CD14-positive monocyte (primary cell): ENCODE results near the gene MPST. TPM values are rescaled to one million over a fixed set of nuclear protein-coding genes. Genes with fewer than 3 reads are reported as not detected.

Experiments used
- DNase-seq, 3 donors: peaks; one replicate each; pipeline ENCODE4 v3.0.0-alpha.2; 2011 to 2022
- H2AFZ ChIP-seq: 2 replicates; pipeline ENCODE4 v1.6.0; 2012; ENCODE audit warnings: mild to moderate bottlenecking, low read depth, low read length, inconsistent platforms; ENCODE audit not compliant: insufficient read depth, poor library complexity, severe bottlenecking
- H3K27ac ChIP-seq, 2 donors: 1 replicate in 1 of 2; 2 replicates in 1 of 2; pipeline ENCODE4 v1.5.1; 2012 to 2013; ENCODE audit warnings: low read length in 2 of 2, control low read depth in 1 of 2, inconsistent platforms in 1 of 2, low read depth in 1 of 2, mild to moderate bottlenecking in 1 of 2
- H3K27me3 ChIP-seq, 2 donors: one replicate each; pipeline versions ENCODE4 v1.6.0 to v1.6.1; 2011 to 2013; ENCODE audit warnings: low read length in 2 of 2; ENCODE audit not compliant: control insufficient read depth in 2 of 2, insufficient read depth in 2 of 2
- H3K36me3 ChIP-seq, 2 donors: replicated peaks in 1 of 2; 1 replicate in 1 of 2; 2 replicates in 1 of 2; pipeline versions ENCODE4 v1.5.1 to v1.6.1; 2012 to 2013; ENCODE audit warnings: low read length in 2 of 2, control low read depth in 1 of 2, inconsistent platforms in 1 of 2, mild to moderate bottlenecking in 1 of 2; ENCODE audit not compliant: insufficient read depth in 2 of 2, control insufficient read depth in 1 of 2
- H3K4me1 ChIP-seq, 2 donors: 1 replicate in 1 of 2; 2 replicates in 1 of 2; pipeline versions ENCODE4 v1.5.1 to v1.6.1; 2012 to 2013; ENCODE audit warnings: low read length in 2 of 2, control low read depth in 1 of 2, inconsistent platforms in 1 of 2, mild to moderate bottlenecking in 1 of 2, moderate library complexity in 1 of 2; ENCODE audit not compliant: insufficient read depth in 2 of 2, control insufficient read depth in 1 of 2
- H3K4me2 ChIP-seq: replicated peaks from 2 replicates; pipeline ENCODE3; 2012; ENCODE audit warnings: low read length, moderate library complexity, mild to moderate bottlenecking; ENCODE audit not compliant: poor library complexity, severe bottlenecking; ENCODE audit errors: extremely low read depth
- H3K4me3 ChIP-seq, 3 experiments: fragments of 200-600 bp in 1 of 3; sonication (generic) in 1 of 3; replicated peaks in 1 of 3; 1 replicate in 2 of 3; 2 replicates in 1 of 3; pipeline ENCODE4 v1.5.1; 2011 to 2013; ENCODE audit warnings: low read length in 3 of 3, mild to moderate bottlenecking in 3 of 3, control low read depth in 2 of 3, low read depth in 2 of 3, inconsistent platforms in 1 of 3, moderate library complexity in 1 of 3
- H3K79me2 ChIP-seq: 2 replicates; pipeline ENCODE4 v1.6.0; 2012; ENCODE audit warnings: mild to moderate bottlenecking, control low read depth, inconsistent platforms, low read length, moderate library complexity; ENCODE audit not compliant: insufficient read depth
- H3K9ac ChIP-seq: 2 replicates; pipeline ENCODE4 v1.6.0; 2017; ENCODE audit warnings: low read length, mild to moderate bottlenecking; ENCODE audit not compliant: insufficient read depth, poor library complexity, severe bottlenecking
- H3K9me3 ChIP-seq, 2 donors: replicated peaks in 1 of 2; 1 replicate in 1 of 2; 2 replicates in 1 of 2; pipeline versions ENCODE4 v1.5.1 to v1.6.1; 2012 to 2013; ENCODE audit warnings: low read length in 2 of 2, control low read depth in 1 of 2; ENCODE audit not compliant: control insufficient read depth in 1 of 2, insufficient read depth in 1 of 2
- H4K20me1 ChIP-seq: 2 replicates; pipeline ENCODE4 v1.6.0; 2012; ENCODE audit warnings: mild to moderate bottlenecking, low read length, control low read depth, moderate library complexity; ENCODE audit not compliant: insufficient read depth
- H3K27ac Mint-ChIP-seq, 7 donors: one replicate each; pipeline ENCODE4 v1.8.0; 2020; ENCODE audit warnings: mild to moderate bottlenecking in 7 of 7, mixed read lengths in 7 of 7, moderate library complexity in 6 of 7, inconsistent platforms in 2 of 7
- H3K27me3 Mint-ChIP-seq, 3 donors: one replicate each; pipeline ENCODE4 v1.8.0; 2021 to 2022; ENCODE audit warnings: low read depth in 3 of 3, mild to moderate bottlenecking in 3 of 3, mixed read lengths in 3 of 3, moderate library complexity in 3 of 3, inconsistent platforms in 1 of 3
- H3K36me3 Mint-ChIP-seq, 2 donors: one replicate each; pipeline ENCODE4 v1.8.0; 2020; ENCODE audit warnings: mixed read lengths in 2 of 2, inconsistent platforms in 1 of 2, mild to moderate bottlenecking in 1 of 2
- H3K4me1 Mint-ChIP-seq: one replicate; pipeline ENCODE4 v1.8.0; 2020; ENCODE audit warnings: mild to moderate bottlenecking, mixed read lengths
- H3K4me3 Mint-ChIP-seq, 2 donors: one replicate each; pipeline ENCODE4 v1.8.0; 2020; ENCODE audit warnings: mild to moderate bottlenecking in 2 of 2, mixed read lengths in 2 of 2, moderate library complexity in 1 of 2
- H3K9me3 Mint-ChIP-seq, 7 donors: one replicate each; pipeline ENCODE4 v1.8.0; 2020 to 2022; ENCODE audit warnings: mixed read lengths in 7 of 7, mild to moderate bottlenecking in 6 of 7, moderate library complexity in 6 of 7, inconsistent platforms in 2 of 7
- WGBS: methylation state at CpG from one replicate; pipeline ENCODE4 v1.1.5; 2013; ENCODE audit warnings: missing lambda C conversion rate; ENCODE audit not compliant: insufficient coverage; 5-methylcytosine and 5-hydroxymethylcytosine counted together
- intact Hi-C, 2 donors: fragments of 100-400 bp; cut with micrococcal nuclease; formaldehyde crosslinking; loops; one replicate each; pipeline versions ENCODE4 v1.15.0 to v1.15.1; 2023
- polyA plus RNA-seq, 3 donors: library from polyadenylated mRNA; depleted of rRNA in 1 of 3; unstranded in 2 of 3; stranded (reverse) in 1 of 3; fragments of 300-500 nt in 2 of 3; fragments of >200 nt in 1 of 3; fragmentation: Illumina TruSeq in 2 of 3; gene quantifications; 1 replicate in 2 of 3; 2 replicates in 1 of 3; pipeline ENCODE4 v1.2.3, GENCODE V29; 2012 to 2021
- TF ChIP-seq, protein P1 (sequence below): fragments of 200-600 bp; IDR thresholded peaks from one replicate; pipeline ENCODE4 v1.8.0; 2022; ENCODE audit warnings: antibody characterized with exemption, mild to moderate bottlenecking

Gene MPST
- polyA plus RNA-seq, 3 donors: 27.9 to 53.7 (median 51.2) TPM

DNA sequence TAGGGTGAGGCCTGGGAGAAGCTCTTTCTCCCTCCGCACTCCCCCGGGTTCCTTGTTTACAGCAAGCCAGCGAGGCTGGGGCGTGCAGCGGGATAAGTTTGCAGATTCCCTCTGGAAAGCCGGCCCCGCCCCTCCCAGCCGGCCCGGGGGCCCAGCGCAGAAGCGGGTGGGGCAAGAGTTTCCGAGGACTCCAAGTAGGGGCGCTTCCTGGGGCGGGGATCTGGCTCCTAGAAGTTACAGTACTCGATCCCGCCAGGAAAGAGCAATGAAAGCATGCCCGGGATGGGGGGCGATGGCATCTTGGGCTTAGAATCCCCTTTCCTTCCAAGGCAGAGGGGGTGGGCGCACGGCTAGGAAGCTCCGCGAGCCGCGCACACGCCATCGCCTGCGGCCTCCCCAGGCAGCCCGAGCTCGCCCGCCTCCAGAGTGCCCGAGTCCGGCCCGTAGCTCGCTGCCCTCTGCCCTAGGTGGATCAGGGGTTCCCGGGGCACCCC lies 680 bp upstream of the MPST start:
- H3K4me1 Mint-ChIP-seq: peaks cover 41% of the 10 kb centered on the region
- Histone ChIP-seq H3K36me3 (peaks cover 0 to 9% of the 10 kb centered on the region in 2 donors), H2AFZ (peak overlapping the region; percentile 91), H3K27ac (peak overlapping the region in 1 of 2 donors; percentile 61), H3K4me2 (peak overlapping the region; percentile 97), H3K79me2 (peaks cover 34% of the 10 kb centered on the region), H3K4me1 (peaks cover 24 to 29% of the 10 kb centered on the region in 2 donors), H3K9me3 (no peaks in the 10 kb centered on the region), H4K20me1 (peaks cover 28% of the 10 kb centered on the region), H3K27me3 (no peaks in the 10 kb centered on the region), H3K4me3 (peak overlapping the region; percentile 76 to 96 (median 85)), H3K9ac (peak overlapping the region; percentile 84)
- intact Hi-C loops: no loop called here
- peak overlapping the region in 2 of 7 donors; percentile 19 to 60 for H3K27ac Mint-ChIP-seq
- H3K9me3 Mint-ChIP-seq: no peaks in the 10 kb centered on the region
- TF ChIP-seq, protein P1, sequence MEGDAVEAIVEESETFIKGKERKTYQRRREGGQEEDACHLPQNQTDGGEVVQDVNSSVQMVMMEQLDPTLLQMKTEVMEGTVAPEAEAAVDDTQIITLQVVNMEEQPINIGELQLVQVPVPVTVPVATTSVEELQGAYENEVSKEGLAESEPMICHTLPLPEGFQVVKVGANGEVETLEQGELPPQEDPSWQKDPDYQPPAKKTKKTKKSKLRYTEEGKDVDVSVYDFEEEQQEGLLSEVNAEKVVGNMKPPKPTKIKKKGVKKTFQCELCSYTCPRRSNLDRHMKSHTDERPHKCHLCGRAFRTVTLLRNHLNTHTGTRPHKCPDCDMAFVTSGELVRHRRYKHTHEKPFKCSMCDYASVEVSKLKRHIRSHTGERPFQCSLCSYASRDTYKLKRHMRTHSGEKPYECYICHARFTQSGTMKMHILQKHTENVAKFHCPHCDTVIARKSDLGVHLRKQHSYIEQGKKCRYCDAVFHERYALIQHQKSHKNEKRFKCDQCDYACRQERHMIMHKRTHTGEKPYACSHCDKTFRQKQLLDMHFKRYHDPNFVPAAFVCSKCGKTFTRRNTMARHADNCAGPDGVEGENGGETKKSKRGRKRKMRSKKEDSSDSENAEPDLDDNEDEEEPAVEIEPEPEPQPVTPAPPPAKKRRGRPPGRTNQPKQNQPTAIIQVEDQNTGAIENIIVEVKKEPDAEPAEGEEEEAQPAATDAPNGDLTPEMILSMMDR: no peak
- H3K36me3 Mint-ChIP-seq: peaks cover 9 to 18% of the 10 kb centered on the region in 2 donors
- peak overlapping the region; percentile 82 to 93 for H3K4me3 Mint-ChIP-seq
- WGBS: under 1% methylated on average over 32 of the region's 35 CpGs
- peaks cover 0 to 3% (median 1%) of the 10 kb centered on the region in 3 donors for H3K27me3 Mint-ChIP-seq
- peak in 1 of 3 donors; percentile 8 for DNase-seq

DNA sequence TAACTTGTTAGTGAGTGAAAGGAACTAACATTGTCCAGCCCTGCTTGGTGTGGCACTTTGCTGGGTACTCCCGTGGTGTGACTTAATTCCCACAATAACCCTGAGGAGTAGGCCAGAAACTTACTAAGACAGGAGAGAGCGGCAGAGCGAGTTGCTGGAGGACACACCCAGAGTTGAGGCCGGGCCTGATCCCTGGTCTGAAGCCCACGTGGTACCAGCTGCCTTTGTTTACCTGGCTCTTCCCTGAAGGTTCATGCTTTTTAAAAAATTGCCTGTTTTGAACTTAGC lies 594 bp downstream of the MPST start:
- Histone ChIP-seq H4K20me1 (peaks cover 28% of the 10 kb centered on the region), H3K4me2 (peak overlapping the region; percentile 97), H2AFZ (peak overlapping the region; percentile 99), H3K4me3 (peak overlapping the region; percentile 71 to 96 (median 90)), H3K9me3 (no peaks in the 10 kb centered on the region), H3K27me3 (no peaks in the 10 kb centered on the region), H3K79me2 (peaks cover 34% of the 10 kb centered on the region), H3K36me3 (peaks cover 8 to 20% of the 10 kb centered on the region in 2 donors), H3K4me1 (peaks cover 24 to 29% of the 10 kb centered on the region in 2 donors), H3K9ac (peak overlapping the region; percentile 84), H3K27ac (peak overlapping the region; percentile 23 to 84)
- H3K36me3 Mint-ChIP-seq: peaks cover 13 to 27% of the 10 kb centered on the region in 2 donors
- H3K27me3 Mint-ChIP-seq: peaks cover 0 to 1% (median 1%) of the 10 kb centered on the region in 3 donors
- peak overlapping the region; percentile 92 to 95 for H3K4me3 Mint-ChIP-seq
- 0% methylated on average over 5 of the region's 5 CpGs for WGBS
- no peaks in the 10 kb centered on the region for H3K9me3 Mint-ChIP-seq
- intact Hi-C loops: no loop called here
- TF ChIP-seq, protein P1: no peak
- peaks cover 41% of the 10 kb centered on the region for H3K4me1 Mint-ChIP-seq
- DNase-seq: peak in 2 of 3 donors; percentile 19
- H3K27ac Mint-ChIP-seq: peak overlapping the region in 6 of 7 donors; percentile 66 to 95 (median 87)
